Mesenchymal stem cell (in vitro differentiated cells and primary cell): ENCODE measurements around the gene ANXA5.

Experiments
- DNase-seq: peaks from one replicate; pipeline ENCODE4 v3.0.0-alpha.2; 2013
- H2AFZ ChIP-seq: one replicate; pipeline ENCODE4 v1.6.1; 2013; ENCODE audit warnings: low read depth, mild to moderate bottlenecking, control low read depth, inconsistent platforms, low read length, moderate library complexity
- H2AK5ac ChIP-seq: 2 replicates; pipeline ENCODE4 v1.6.1; 2013; ENCODE audit warnings: low read length, moderate library complexity, mild to moderate bottlenecking, inconsistent platforms; ENCODE audit not compliant: severe bottlenecking
- H2BK120ac ChIP-seq: one replicate; pipeline ENCODE4 v1.6.1; 2013; ENCODE audit warnings: low read depth, mild to moderate bottlenecking, inconsistent platforms, low read length, moderate library complexity
- H2BK12ac ChIP-seq, 2 experiments: one replicate each; pipeline ENCODE4 v1.6.1; 2013; ENCODE audit warnings: inconsistent platforms in 2 of 2, low read length in 2 of 2, mild to moderate bottlenecking in 2 of 2, moderate library complexity in 2 of 2, control low read depth in 1 of 2
- H2BK15ac ChIP-seq: one replicate; pipeline ENCODE4 v1.6.1; 2013; ENCODE audit warnings: mild to moderate bottlenecking, low read depth, inconsistent platforms; ENCODE audit not compliant: poor library complexity, severe bottlenecking
- H2BK5ac ChIP-seq: 2 replicates; pipeline ENCODE4 v1.6.1; 2013; ENCODE audit warnings: low read depth, mild to moderate bottlenecking, low read length, control low read depth, inconsistent platforms; ENCODE audit not compliant: poor library complexity, severe bottlenecking
- H3K14ac ChIP-seq, 2 experiments: one replicate each; pipeline ENCODE4 v1.6.1; 2013; ENCODE audit warnings: inconsistent platforms in 2 of 2, low read length in 2 of 2, control low read depth in 1 of 2, mild to moderate bottlenecking in 1 of 2, moderate library complexity in 1 of 2
- H3K18ac ChIP-seq, 2 experiments: one replicate each; pipeline ENCODE4 v1.6.1; 2013; ENCODE audit warnings: inconsistent platforms in 2 of 2, low read length in 2 of 2, control low read depth in 1 of 2, low read depth in 1 of 2, mild to moderate bottlenecking in 1 of 2
- H3K23ac ChIP-seq, 2 experiments: one replicate each; pipeline ENCODE4 v1.6.1; 2013; ENCODE audit warnings: inconsistent platforms in 2 of 2, low read length in 2 of 2, mild to moderate bottlenecking in 2 of 2, moderate library complexity in 2 of 2, control low read depth in 1 of 2
- H3K27ac ChIP-seq: 2 replicates; pipeline ENCODE4 v1.5.1; 2013; ENCODE audit warnings: mild to moderate bottlenecking, moderate library complexity, low read length, control low read depth, inconsistent platforms; ENCODE audit not compliant: poor library complexity, severe bottlenecking
- H3K27me3 ChIP-seq, 2 experiments: 2 replicates each; pipeline versions ENCODE4 v1.6.1 to v1.7.0; 2013; ENCODE audit warnings: low read length in 2 of 2, mild to moderate bottlenecking in 2 of 2, moderate library complexity in 2 of 2, control low read depth in 1 of 2, inconsistent platforms in 1 of 2; ENCODE audit not compliant: control insufficient read depth in 1 of 2, insufficient read depth in 1 of 2
- H3K36me3 ChIP-seq, 2 experiments: 2 replicates each; pipeline versions ENCODE4 v1.6.1 to v1.7.0; 2013; ENCODE audit warnings: low read length in 2 of 2, control low read depth in 1 of 2, inconsistent platforms in 1 of 2, low read depth in 1 of 2, mild to moderate bottlenecking in 1 of 2; ENCODE audit not compliant: insufficient read depth in 2 of 2, control insufficient read depth in 1 of 2
- H3K4ac ChIP-seq, 2 experiments: one replicate each; pipeline ENCODE4 v1.6.1; 2013; ENCODE audit warnings: inconsistent platforms in 2 of 2, low read length in 2 of 2, mild to moderate bottlenecking in 2 of 2, moderate library complexity in 2 of 2, control low read depth in 1 of 2, low read depth in 1 of 2
- H3K4me1 ChIP-seq: 2 replicates; pipeline ENCODE4 v1.6.1; 2013; ENCODE audit warnings: low read depth, low read length, control low read depth; ENCODE audit not compliant: control insufficient read depth, insufficient read depth
- H3K4me2 ChIP-seq: 2 replicates; pipeline ENCODE4 v1.6.1; 2013; ENCODE audit warnings: low read length, mild to moderate bottlenecking, inconsistent platforms; ENCODE audit not compliant: poor library complexity, severe bottlenecking
- H3K4me3 ChIP-seq, 2 experiments: 2 replicates each; pipeline versions ENCODE4 v1.5.1 to v1.7.0; 2013; ENCODE audit warnings: low read length in 2 of 2, mild to moderate bottlenecking in 2 of 2, control low read depth in 1 of 2, low read depth in 1 of 2; ENCODE audit not compliant: insufficient read depth in 1 of 2
- H3K79me1 ChIP-seq: replicated peaks from 2 replicates; pipeline ENCODE4 v1.6.1; 2013; ENCODE audit warnings: mild to moderate bottlenecking, control low read depth, low read length, inconsistent platforms; ENCODE audit not compliant: poor library complexity, severe bottlenecking
- H3K9ac ChIP-seq: 2 replicates; pipeline ENCODE4 v1.7.0; 2013; ENCODE audit warnings: mild to moderate bottlenecking, low read length, moderate library complexity
- H3K9me3 ChIP-seq: 2 replicates; pipeline ENCODE4 v1.7.0; 2013; ENCODE audit warnings: mild to moderate bottlenecking, low read length; ENCODE audit not compliant: control insufficient read depth
- H4K8ac ChIP-seq: one replicate; pipeline ENCODE4 v1.6.1; 2013; ENCODE audit warnings: inconsistent platforms, mild to moderate bottlenecking, low read length, moderate library complexity
- H4K91ac ChIP-seq: one replicate; pipeline ENCODE4 v1.6.1; 2013; ENCODE audit warnings: mild to moderate bottlenecking, low read length, inconsistent platforms
- WGBS: methylation state at CpG from one replicate; pipeline ENCODE4 v1.1.7; 2013; ENCODE audit warnings: mixed read lengths; 5-methylcytosine and 5-hydroxymethylcytosine counted together

ANXA5 gene

DNA sequence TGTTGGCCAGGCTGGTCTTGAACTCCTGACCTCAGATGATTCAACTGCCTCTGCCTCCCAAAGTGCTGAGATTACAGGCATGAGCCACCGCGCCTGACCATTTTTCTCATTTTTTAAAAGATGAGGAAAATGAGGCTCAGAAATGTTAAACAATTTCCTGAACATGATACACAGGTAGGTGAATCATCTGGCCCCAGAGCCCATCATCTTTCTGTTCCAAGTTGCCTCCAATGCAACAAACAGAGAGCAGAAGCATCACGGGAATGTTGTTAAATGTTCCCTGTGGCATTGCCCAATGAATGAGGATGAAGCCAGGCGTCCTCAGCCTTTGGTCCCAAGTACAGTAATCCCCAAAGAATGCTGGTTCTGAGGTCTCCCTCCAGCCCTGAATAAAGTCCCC, 31.3 kb upstream of the ANXA5 start:
- H3K4me3 ChIP-seq = no peak overlapping the region
- H3K9me3 ChIP-seq = no peaks in the 10 kb centered on the region
- no peak overlapping the region for H3K4me2 ChIP-seq
- H3K27ac ChIP-seq = peak overlapping the region; percentile 31
- H2AFZ ChIP-seq = no peak overlapping the region
- no peak overlapping the region for H3K18ac ChIP-seq
- H3K23ac ChIP-seq = no peak overlapping the region
- no peaks in the 10 kb centered on the region for H3K79me1 ChIP-seq
- no peak overlapping the region for H4K91ac ChIP-seq
- no peak overlapping the region for H2BK12ac ChIP-seq
- H3K14ac ChIP-seq = no peak overlapping the region
- no peak overlapping the region for H2BK120ac ChIP-seq
- H3K9ac ChIP-seq = peak overlapping the region; percentile 63
- 5% methylated on average over 4 of the region's 4 CpGs for WGBS
- DNase-seq = peak; percentile 80
- no peak overlapping the region for H4K8ac ChIP-seq
- no peak overlapping the region for H3K4ac ChIP-seq
- no peak overlapping the region for H2BK5ac ChIP-seq
- H2AK5ac ChIP-seq = no peak overlapping the region
- H3K36me3 ChIP-seq = no peaks in the 10 kb centered on the region
- H3K27me3 ChIP-seq = no peaks in the 10 kb centered on the region
- H2BK15ac ChIP-seq = no peak overlapping the region
- peaks cover 1% of the 10 kb centered on the region for H3K4me1 ChIP-seq

DNA sequence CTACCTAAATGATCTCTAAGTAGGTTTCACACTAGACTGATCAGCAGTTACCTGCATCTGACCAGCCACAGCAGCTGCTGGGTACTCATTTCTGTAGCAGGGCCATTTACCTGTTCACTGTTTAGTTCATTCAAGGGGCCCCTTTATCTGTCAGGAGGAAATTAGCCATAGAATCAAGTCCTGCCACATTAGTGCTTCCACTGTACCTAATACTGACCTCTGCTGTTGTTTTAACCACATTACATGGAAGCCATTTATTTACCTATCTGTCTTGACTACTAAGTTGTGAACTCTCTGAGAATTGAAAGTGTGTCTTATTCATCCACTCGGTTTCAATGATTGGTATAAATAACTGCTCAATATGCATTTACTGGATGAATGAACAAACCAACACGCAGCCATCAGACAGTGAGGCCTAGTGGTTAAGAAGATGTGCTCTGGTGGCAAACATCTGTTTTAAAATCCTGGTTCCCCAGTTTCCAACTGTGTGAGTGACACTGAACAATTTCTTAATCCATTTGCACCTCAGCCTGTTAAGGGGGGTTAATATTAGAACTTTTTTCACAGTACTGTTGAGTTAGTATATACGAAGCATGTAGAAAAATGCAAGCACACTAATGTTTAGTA, 30.0 kb upstream of the ANXA5 start:
- Histone ChIP-seq H3K18ac (no peak overlapping the region), H4K91ac (no peak overlapping the region), H2BK12ac (peak overlapping the region in 1 of 2 experiments; percentile 81), H3K4me3 (no peak overlapping the region), H3K27me3 (no peaks in the 10 kb centered on the region), H3K79me1 (no peaks in the 10 kb centered on the region), H3K4me2 (no peak overlapping the region), H3K4me1 (peaks cover 1% of the 10 kb centered on the region), H4K8ac (no peak overlapping the region), H3K36me3 (no peaks in the 10 kb centered on the region), H3K9ac (peak overlapping the region; percentile 63), H3K9me3 (no peaks in the 10 kb centered on the region), H3K14ac (no peak overlapping the region), H2AK5ac (no peak overlapping the region), H2BK15ac (no peak overlapping the region), H2BK5ac (no peak overlapping the region), H3K27ac (no peak overlapping the region), H2AFZ (no peak overlapping the region), H3K4ac (no peak overlapping the region), H2BK120ac (no peak overlapping the region), H3K23ac (no peak overlapping the region)
- DNase-seq = peak; percentile 79
- WGBS = 10% methylated on average over 1 of the region's 3 CpGs

DNA sequence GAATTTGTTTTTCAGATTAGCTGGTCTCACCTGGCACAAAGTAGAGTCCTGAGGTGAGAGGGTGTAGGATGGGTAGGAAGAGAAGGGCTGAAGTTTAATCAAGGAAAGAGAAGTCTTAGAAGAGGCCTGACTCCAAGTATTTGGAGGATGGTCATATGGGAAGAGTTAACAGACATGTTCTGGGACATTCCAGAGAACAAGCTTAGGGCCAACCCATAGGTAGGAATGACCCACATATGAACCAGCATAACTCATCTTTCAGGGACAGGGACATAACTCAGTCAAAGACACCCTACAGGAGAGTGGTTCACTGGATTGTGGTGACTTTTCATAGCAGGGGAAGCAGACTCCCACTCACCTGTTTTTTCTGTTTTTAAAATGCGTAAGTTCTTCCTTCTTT, 27.9 kb upstream of the ANXA5 start:
- H2BK15ac ChIP-seq = no peak overlapping the region
- H3K9ac ChIP-seq = no peak overlapping the region
- no peak overlapping the region for H2AK5ac ChIP-seq
- H2BK12ac ChIP-seq = no peak overlapping the region
- H2BK120ac ChIP-seq = no peak overlapping the region
- H3K36me3 ChIP-seq = no peaks in the 10 kb centered on the region
- H3K27me3 ChIP-seq = no peaks in the 10 kb centered on the region
- H2AFZ ChIP-seq = no peak overlapping the region
- H3K4me3 ChIP-seq = no peak overlapping the region
- H3K23ac ChIP-seq = no peak overlapping the region
- 80% methylated on average over 1 of the region's 1 CpG for WGBS
- H3K4ac ChIP-seq = no peak overlapping the region
- no peak for DNase-seq
- H3K18ac ChIP-seq = no peak overlapping the region
- peaks cover 1% of the 10 kb centered on the region for H3K4me1 ChIP-seq
- H2BK5ac ChIP-seq = no peak overlapping the region
- H3K4me2 ChIP-seq = no peak overlapping the region
- H3K9me3 ChIP-seq = no peaks in the 10 kb centered on the region
- no peak overlapping the region for H3K14ac ChIP-seq
- H3K79me1 ChIP-seq = no peaks in the 10 kb centered on the region
- H3K27ac ChIP-seq = no peak overlapping the region
- H4K91ac ChIP-seq = no peak overlapping the region
- H4K8ac ChIP-seq = no peak overlapping the region

DNA sequence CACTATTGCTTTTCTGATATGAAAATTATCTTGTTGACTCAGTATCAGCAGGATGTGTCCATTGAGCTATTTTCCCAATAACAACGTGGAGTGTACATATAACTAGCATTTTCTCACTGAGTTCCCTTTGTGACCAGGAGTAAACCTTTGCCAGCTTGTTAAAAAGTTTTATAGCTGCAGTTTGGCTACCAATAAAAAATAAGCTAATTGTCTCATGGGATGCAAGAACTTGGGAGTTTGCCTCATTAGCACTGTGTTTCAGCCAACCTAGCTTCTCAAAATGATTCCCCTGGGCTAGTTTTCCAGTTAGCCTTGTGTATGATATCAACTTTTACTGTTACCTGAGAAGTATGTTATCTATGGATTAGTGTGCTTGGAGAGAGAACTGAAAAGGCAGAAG, 24.9 kb upstream of the ANXA5 start:
- H3K9me3 ChIP-seq = no peaks in the 10 kb centered on the region
- WGBS = 80% methylated on average over 1 of the region's 1 CpG
- H3K18ac ChIP-seq = no peak overlapping the region
- H4K91ac ChIP-seq = no peak overlapping the region
- H4K8ac ChIP-seq = no peak overlapping the region
- no peak overlapping the region for H2BK120ac ChIP-seq
- H3K23ac ChIP-seq = no peak overlapping the region
- H2BK15ac ChIP-seq = no peak overlapping the region
- no peaks in the 10 kb centered on the region for H3K36me3 ChIP-seq
- H2BK5ac ChIP-seq = no peak overlapping the region
- no peak overlapping the region for H3K4ac ChIP-seq
- H3K4me3 ChIP-seq = no peak overlapping the region
- no peak overlapping the region for H3K14ac ChIP-seq
- DNase-seq = no peak
- no peak overlapping the region for H2BK12ac ChIP-seq
- no peak overlapping the region for H3K27ac ChIP-seq
- no peak overlapping the region for H2AK5ac ChIP-seq
- H3K79me1 ChIP-seq = no peaks in the 10 kb centered on the region
- no peaks in the 10 kb centered on the region for H3K4me1 ChIP-seq
- no peak overlapping the region for H3K4me2 ChIP-seq
- no peaks in the 10 kb centered on the region for H3K27me3 ChIP-seq
- no peak overlapping the region for H2AFZ ChIP-seq
- H3K9ac ChIP-seq = no peak overlapping the region
